Measurements from ENCODE around the gene ENTPD5. TPM values are rescaled to one million over a fixed set of nuclear protein-coding genes. Genes with fewer than 3 reads are reported as not detected.
A peak's percentile ranks its signal among the peaks of the same experiment; 100 is the strongest.

ENTPD5 gene
- total and polyA plus RNA-seq, 2 donors (not counting 3 experiments of a cell fraction or from before 2014, with no cell fraction given): 8.4 to 13.0 TPM

DNA sequence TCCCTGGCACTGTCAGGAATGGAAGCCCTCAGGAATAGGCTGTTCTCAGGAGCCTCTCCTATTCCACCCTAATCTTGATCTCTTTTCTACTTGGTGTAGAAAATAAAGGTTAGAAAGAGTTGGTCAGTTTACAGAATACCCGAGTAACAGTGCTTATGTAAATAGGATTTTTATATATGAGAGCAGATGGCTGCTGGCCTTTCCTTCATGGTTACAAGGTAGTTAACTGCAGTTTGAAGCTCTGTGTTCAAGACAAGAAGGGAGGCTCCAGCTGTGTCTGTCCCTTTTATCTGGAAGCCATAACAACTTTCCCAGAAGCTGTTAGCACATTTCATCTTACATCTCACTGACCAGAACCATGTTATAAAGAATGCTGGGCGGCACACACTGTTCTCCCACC is 23.2 kb upstream of the ENTPD5 start:
- Histone ChIP-seq H2AFZ (ENCODE audit: low read depth, low read length) (no peak overlapping the region), H3K27ac (ENCODE audit: insufficient read depth, low read depth, low read length) (no peak overlapping the region), H3K4me1 (ENCODE audit: control insufficient read depth, extremely low read depth, insufficient read depth, low read length) (no peaks in the 10 kb centered on the region), H3K4me3 (replicated peaks in 1 of 3; ENCODE audit: insufficient read depth in 1 of 3, low read depth in 1 of 3, low read length in 3 of 3) (no peak overlapping the region), H3K9me1 (replicated peaks; ENCODE audit: control insufficient read depth, extremely low read depth, insufficient read depth, low read length) (no peaks in the 10 kb centered on the region), H3K27me3 (ENCODE audit: control insufficient read depth in 2 of 2, insufficient read depth in 2 of 2, low read length in 2 of 2) (no peaks in the 10 kb centered on the region), H3K36me3 (ENCODE audit: control insufficient read depth in 2 of 2, extremely low read depth in 1 of 2, insufficient read depth in 2 of 2, low read length in 2 of 2) (no peaks in the 10 kb centered on the region), H4K20me1 (replicated peaks; ENCODE audit: control insufficient read depth, extremely low read depth, insufficient read depth, low read length) (no peaks in the 10 kb centered on the region), H3K4me2 (ENCODE audit: insufficient read depth, low read length) (no peak overlapping the region), H3K79me2 (ENCODE audit: control insufficient read depth, insufficient read depth, low read length) (no peaks in the 10 kb centered on the region), H3K9ac (replicated peaks; ENCODE audit: extremely low read depth, insufficient read depth, low read length) (no peak overlapping the region), H3K9me3 (replicated peaks; ENCODE audit: control insufficient read depth, insufficient read depth, low read length) (no peaks in the 10 kb centered on the region)
- BruUV-seq (replicated peaks): no TSS peak
- TF ChIP-seq GATA2 (IDR thresholded peaks at IDR 0.05; ENCODE audit: insufficient read depth, insufficient read length, low read depth, low read length) (no peak), MYC (IDR thresholded peaks at IDR 0.05; ENCODE audit: low read depth, low read length) (no peak)
- no peak for FAIRE-seq
- dilution Hi-C loops (cut with MboI; ENCODE audit: extremely low pct_ligation_motif_present, low sequenced_read_pairs) (no loop called here), intact Hi-C loops (cut with micrococcal nuclease) (no loop called here)
- ChIA-PET CTCF (no interaction called here), POLR2A (no interaction called here)
- DNase-seq (ENCODE audit: low read depth, low spot score): no peak

DNA sequence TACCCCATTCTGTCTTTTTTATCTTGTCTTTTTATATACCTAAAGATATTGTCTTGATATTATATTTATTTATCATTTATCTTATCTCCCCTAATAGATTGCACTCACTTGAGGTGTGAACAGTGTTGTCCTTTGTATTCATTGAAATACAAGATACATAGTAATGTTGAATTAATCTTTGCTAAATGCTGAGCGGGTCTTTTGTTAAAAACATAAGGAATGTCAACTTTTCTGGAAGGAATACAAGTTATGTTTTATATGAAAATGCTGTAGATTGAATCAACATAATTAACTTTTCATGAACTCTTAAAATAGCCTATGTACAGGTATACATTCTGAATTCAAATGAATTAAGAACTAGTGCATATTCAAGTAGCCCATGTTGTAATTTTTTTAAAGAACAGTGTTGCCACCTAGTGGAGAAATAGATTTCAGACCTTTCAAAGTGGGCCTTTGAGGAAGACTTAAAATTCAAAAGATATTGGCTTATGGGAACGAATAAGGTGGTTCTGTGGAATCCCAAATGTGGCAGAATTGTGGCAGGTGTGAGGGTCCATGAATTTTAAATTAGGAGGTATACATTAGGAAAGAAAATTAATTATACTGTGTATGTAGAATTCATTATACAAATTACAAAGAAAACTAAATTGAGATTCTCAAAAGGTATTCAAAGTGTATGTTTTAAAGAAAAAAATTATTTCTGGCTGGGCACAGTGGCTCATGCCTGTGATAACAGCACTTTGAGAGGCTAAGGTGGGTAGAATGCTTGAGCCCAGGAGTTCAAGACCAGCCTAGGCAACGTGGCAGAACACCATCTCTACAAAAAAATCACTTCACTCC is 19.2 kb upstream of the ENTPD5 start:
- dilution Hi-C loops (cut with MboI; ENCODE audit: extremely low pct_ligation_motif_present, low sequenced_read_pairs) (no loop called here), intact Hi-C loops (cut with micrococcal nuclease) (loop anchor here (2.0 to 5.0 kb wide), 3 partner anchors 86 to 529 kb away; partner anchors contain the start of genes COQ6 and FAM161B)
- Histone ChIP-seq H3K4me2 (ENCODE audit: insufficient read depth, low read length) (no peak overlapping the region), H3K9me3 (replicated peaks; ENCODE audit: control insufficient read depth, insufficient read depth, low read length) (no peaks in the 10 kb centered on the region), H3K4me3 (replicated peaks in 1 of 3; ENCODE audit: insufficient read depth in 1 of 3, low read depth in 1 of 3, low read length in 3 of 3) (no peak overlapping the region), H3K27me3 (ENCODE audit: control insufficient read depth in 2 of 2, insufficient read depth in 2 of 2, low read length in 2 of 2) (no peaks in the 10 kb centered on the region), H3K27ac (ENCODE audit: insufficient read depth, low read depth, low read length) (no peak overlapping the region), H3K36me3 (ENCODE audit: control insufficient read depth in 2 of 2, extremely low read depth in 1 of 2, insufficient read depth in 2 of 2, low read length in 2 of 2) (no peaks in the 10 kb centered on the region), H3K79me2 (ENCODE audit: control insufficient read depth, insufficient read depth, low read length) (no peaks in the 10 kb centered on the region), H3K9ac (replicated peaks; ENCODE audit: extremely low read depth, insufficient read depth, low read length) (no peak overlapping the region), H2AFZ (ENCODE audit: low read depth, low read length) (no peak overlapping the region), H4K20me1 (replicated peaks; ENCODE audit: control insufficient read depth, extremely low read depth, insufficient read depth, low read length) (no peaks in the 10 kb centered on the region), H3K9me1 (replicated peaks; ENCODE audit: control insufficient read depth, extremely low read depth, insufficient read depth, low read length) (no peaks in the 10 kb centered on the region), H3K4me1 (ENCODE audit: control insufficient read depth, extremely low read depth, insufficient read depth, low read length) (no peaks in the 10 kb centered on the region)
- FAIRE-seq (peak; percentile 77), DNase-seq (ENCODE audit: low read depth, low spot score) (peak; percentile 76)
- POLR2A ChIA-PET: no interaction called here
- CTCF ChIA-PET: interaction anchor here (0.8 to 1.3 kb wide), 4 partner anchors 13 to 310 kb away, joined by 3 read pairs; partner anchors contain the start of genes BBOF1 and ENTPD5
- TF ChIP-seq, protein P1, sequence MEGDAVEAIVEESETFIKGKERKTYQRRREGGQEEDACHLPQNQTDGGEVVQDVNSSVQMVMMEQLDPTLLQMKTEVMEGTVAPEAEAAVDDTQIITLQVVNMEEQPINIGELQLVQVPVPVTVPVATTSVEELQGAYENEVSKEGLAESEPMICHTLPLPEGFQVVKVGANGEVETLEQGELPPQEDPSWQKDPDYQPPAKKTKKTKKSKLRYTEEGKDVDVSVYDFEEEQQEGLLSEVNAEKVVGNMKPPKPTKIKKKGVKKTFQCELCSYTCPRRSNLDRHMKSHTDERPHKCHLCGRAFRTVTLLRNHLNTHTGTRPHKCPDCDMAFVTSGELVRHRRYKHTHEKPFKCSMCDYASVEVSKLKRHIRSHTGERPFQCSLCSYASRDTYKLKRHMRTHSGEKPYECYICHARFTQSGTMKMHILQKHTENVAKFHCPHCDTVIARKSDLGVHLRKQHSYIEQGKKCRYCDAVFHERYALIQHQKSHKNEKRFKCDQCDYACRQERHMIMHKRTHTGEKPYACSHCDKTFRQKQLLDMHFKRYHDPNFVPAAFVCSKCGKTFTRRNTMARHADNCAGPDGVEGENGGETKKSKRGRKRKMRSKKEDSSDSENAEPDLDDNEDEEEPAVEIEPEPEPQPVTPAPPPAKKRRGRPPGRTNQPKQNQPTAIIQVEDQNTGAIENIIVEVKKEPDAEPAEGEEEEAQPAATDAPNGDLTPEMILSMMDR (IDR thresholded peaks at IDR 0.05; ENCODE audit: extremely low read depth in 1 of 2, insufficient read depth in 1 of 2, low read depth in 1 of 2, low read length in 2 of 2): peak; percentile 39 to 42
- no peak for TF ChIP-seq FOS (IDR thresholded peaks at IDR 0.05; ENCODE audit: borderline replicate concordance, insufficient read depth, low read length)
- no TSS peak for BruUV-seq (replicated peaks)
